Astrocyte of the hippocampus (primary cell): Measurements from ENCODE around the gene ADSS1.
A peak's percentile ranks its signal among the peaks of the same experiment; 100 is the strongest.

ENCODE experiments used
- DNase-seq: peaks from one replicate; pipeline ENCODE4 v3.0.0; 2011; ENCODE audit warnings: low read depth, low spot score

Gene ADSS1

GRCh38 chr14:104794099-104794498, 70.1 kb downstream of the ADSS1 start:
- peak; percentile 81 for DNase-seq

GRCh38 chr14:104794631-104794992, 70.6 kb downstream of the ADSS1 start:
- peak; percentile 60 for DNase-seq

GRCh38 chr14:104794993-104795780, 71.2 kb downstream of the ADSS1 start, which contains the start of gene AKT1:
TSS of gene AKT1 (minus strand) at chr14:104795748. CDS start at chr14:104792643, 3,105 bp downstream.
- DNase-seq: peak; percentile 56

GRCh38 chr14:104795781-104796686, 72.0 kb downstream of the ADSS1 start:
- peak; percentile 81 for DNase-seq

- DNase-seq: no peak
Measured at GRCh38 chr14:104796687-104797081, 72.7 kb downstream of the ADSS1 start.
